OCI-LY1 (cell line): Measurements from ENCODE around the gene AXIN1.

Experiments used
- CTCF ChIP-seq: fragments of 200-600 bp; sonication (generic), shearing (Covaris generic); IDR thresholded peaks from 2 replicates; pipeline ENCODE4 v1.5.1; 2017; ENCODE audit warnings: mild to moderate bottlenecking, antibody characterized with exemption, low read length, moderate library complexity, mixed read lengths
- EZH2 ChIP-seq: fragments of 200-600 bp; sonication (generic), shearing (Covaris generic); IDR thresholded peaks from 2 replicates; pipeline ENCODE4 v1.8.0; 2017; ENCODE audit warnings: borderline replicate concordance, mixed run types, mild to moderate bottlenecking, antibody characterized with exemption, low read length, moderate library complexity, mixed read lengths

- TF ChIP-seq CTCF: peak; percentile 23
- no peak for TF ChIP-seq EZH2
Observed at GRCh38 chr16:318628-319027, 33.9 kb downstream of the AXIN1 start.
